ENCODE data around the gene PIGQ. TPM values are rescaled to one million over a fixed set of nuclear protein-coding genes. Genes with fewer than 3 reads are reported as not detected.
A peak's percentile ranks its signal among the peaks of the same experiment; 100 is the strongest.

The PIGQ gene
- total RNA-seq, 1 donor from 2014 or later: 52.6 TPM

DNA sequence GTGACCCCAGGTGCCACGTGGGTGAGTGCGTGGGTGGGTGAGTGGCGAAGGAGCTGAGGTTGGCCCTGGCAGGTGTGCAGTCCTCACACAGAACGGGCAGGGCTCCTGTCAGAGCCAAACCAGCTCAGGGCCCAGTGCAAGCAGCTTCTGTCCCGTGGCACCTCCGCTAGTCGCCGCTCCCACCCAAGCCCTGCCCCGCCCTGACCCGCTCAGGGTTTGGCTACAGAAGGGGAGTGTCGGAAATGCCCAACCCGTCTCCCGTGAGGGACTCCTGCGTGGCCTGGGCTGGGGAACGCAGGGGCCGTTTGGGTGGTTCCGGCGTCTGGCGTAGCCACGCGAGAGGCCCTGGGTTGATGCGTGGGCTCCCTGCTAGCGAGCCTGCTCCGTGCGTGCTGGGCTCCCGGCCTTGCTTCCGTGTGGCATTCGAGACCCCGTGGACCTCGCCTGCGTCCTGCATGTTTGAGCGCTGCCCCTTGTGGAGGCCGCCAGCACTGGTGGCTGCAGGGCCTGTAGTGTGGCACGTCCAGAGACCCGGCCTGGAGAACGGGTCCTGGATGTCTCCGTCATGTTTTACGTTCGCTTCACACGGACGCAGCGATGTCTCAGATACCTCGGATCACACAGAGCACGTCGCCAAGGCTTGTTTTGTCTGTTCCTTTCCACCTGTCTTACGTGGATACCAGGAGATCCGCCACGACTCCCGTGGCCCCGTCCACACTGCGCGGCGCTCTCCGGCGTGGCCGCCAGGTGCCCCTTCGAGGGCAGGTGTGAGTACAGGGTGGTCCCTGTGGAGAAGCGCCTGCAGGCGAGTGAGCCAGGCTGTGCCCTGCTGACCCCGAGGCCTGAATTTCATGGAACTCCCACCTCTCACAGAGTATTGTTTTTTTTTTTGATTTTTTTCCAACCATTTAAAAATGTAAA is 32.1 kb upstream of the PIGQ start:
- H3K4me1 Mint-ChIP-seq (ENCODE audit: low read depth): no peaks in the 10 kb centered on the region
- no peak for DNase-seq (ENCODE audit: low spot score)
- no peak overlapping the region for H3K27ac Mint-ChIP-seq
- intact Hi-C loops (cut with micrococcal nuclease): no loop called here
- no peaks in the 10 kb centered on the region for H3K9me3 Mint-ChIP-seq
- H3K4me3 Mint-ChIP-seq: no peak overlapping the region
- H3K36me3 Mint-ChIP-seq (ENCODE audit: low read depth): peaks cover 10% of the 10 kb centered on the region
- H3K27me3 Mint-ChIP-seq (ENCODE audit: insufficient read depth): no peaks in the 10 kb centered on the region

DNA sequence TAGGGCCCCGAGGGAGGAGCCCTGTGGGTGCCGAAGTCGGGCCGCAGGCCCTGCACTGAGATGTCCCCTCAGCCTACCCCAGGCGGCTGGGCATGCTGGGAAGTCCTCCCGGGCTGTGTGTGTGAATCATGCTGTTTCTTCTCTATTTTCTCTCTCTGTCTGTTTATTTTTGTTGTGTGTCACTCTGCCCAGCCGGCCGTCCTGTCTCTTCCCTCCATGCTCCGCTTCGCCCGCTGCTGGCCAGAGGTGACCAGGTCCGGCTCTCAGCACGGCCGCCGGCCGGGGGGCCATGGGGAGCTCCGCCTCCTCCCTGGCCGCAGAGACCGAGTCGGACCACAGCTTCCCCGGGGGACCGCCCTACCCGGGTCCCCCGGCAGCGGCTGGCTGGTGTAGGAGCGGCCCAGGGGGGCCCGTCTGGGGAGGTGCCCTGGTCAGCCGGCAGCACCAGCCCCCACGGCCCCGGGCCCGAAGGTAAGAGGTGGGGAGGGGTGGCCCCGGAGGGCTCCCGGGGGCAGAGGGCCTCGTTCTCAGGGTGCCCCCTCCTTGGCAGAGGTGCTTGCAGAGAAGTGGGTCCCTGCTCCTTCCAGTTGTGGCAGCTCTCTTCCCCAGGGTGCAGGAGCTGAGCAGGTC is 29.8 kb upstream of the PIGQ start:
- Mint-ChIP-seq H3K27ac (no peak overlapping the region), H3K27me3 (ENCODE audit: insufficient read depth) (no peaks in the 10 kb centered on the region), H3K4me3 (no peak overlapping the region), H3K36me3 (ENCODE audit: low read depth) (peaks cover 10% of the 10 kb centered on the region), H3K4me1 (ENCODE audit: low read depth) (no peaks in the 10 kb centered on the region), H3K9me3 (no peaks in the 10 kb centered on the region)
- no peak for DNase-seq (ENCODE audit: low spot score)
- intact Hi-C loops (cut with micrococcal nuclease): no loop called here

DNA sequence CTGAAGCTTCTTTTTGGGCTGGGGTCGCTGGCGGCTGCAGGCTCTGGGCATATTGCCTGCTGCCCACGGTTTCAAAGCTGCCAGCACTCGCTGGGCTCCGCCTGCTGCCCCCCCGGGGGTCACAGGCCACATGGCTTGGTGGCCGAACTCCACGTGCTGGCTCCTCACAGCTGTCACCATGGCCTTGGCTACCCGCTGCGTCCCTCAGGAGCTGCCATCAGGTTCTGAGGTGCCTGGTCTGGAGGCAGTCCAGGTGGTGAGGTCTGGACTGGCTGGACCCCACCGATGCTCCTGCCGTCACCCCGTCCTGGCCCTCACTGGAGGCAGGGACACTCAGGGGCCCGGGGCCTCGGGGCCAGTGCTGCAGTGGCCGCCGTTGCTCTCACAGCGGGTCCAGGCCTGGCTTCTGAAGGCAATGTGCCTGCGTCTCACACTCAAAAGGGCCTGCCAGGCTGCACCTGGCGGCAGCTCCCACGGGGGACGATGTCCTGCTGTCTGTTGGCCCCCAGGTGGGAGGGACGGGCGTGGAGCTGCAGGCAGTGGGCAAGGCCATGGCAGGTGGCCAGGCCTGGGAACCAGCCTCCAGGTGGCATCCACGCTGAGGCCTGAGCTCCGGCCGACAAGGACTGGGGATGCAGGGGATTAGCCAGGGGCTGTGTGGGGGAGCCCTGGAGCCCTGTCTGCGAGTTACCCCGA is 29.0 kb upstream of the PIGQ start:
- H3K9me3 Mint-ChIP-seq: no peaks in the 10 kb centered on the region
- H3K27ac Mint-ChIP-seq: no peak overlapping the region
- no peaks in the 10 kb centered on the region for H3K4me1 Mint-ChIP-seq (ENCODE audit: low read depth)
- H3K27me3 Mint-ChIP-seq (ENCODE audit: insufficient read depth): no peaks in the 10 kb centered on the region
- no peak for DNase-seq (ENCODE audit: low spot score)
- H3K36me3 Mint-ChIP-seq (ENCODE audit: low read depth): peaks cover 10% of the 10 kb centered on the region
- intact Hi-C loops (cut with micrococcal nuclease): no loop called here
- no peak overlapping the region for H3K4me3 Mint-ChIP-seq

DNA sequence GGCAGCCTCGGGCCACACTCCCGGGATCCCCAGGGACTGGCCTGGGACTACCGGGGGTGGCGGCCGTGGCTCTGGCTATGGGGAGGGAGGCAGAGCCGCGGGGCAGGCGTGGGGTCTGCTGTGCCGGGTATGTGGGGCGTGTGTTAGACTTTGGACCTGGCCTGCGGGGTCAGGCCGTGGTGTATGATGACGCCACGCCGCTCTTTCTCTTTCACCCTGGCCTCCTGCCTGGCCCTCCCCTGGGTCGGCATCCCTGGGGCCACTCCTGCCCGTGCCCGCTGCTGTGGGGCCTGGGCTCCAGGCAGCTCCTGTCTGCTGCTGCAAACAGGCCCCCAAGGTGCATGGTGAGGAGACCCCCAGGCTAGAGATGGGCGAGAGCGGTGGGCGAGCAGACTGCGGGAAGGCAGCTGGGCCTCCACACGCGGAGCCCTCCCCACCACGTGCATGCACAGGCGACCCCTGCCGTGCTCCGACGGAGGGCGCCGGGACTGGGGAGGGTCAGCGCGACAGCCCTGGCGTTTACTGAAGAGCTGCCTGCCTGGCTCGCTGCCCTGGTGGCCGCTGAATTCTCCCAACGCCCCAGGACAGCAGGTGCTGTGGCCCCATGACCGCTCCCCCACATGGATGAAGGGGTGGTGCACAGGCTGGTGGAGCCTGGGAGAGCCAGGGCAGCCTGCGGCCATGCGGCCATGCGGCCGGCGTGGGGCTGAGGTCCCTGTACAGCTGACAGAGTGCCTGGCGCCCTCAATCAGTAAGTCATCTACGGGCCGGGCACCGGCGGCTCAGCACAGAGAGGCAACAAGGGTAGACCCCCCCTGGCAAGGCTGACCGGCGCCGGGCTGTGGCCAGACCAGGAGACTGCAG is 26.2 kb upstream of the PIGQ start:
- peaks cover 10% of the 10 kb centered on the region for H3K36me3 Mint-ChIP-seq (ENCODE audit: low read depth)
- intact Hi-C loops (cut with micrococcal nuclease): no loop called here

DNA sequence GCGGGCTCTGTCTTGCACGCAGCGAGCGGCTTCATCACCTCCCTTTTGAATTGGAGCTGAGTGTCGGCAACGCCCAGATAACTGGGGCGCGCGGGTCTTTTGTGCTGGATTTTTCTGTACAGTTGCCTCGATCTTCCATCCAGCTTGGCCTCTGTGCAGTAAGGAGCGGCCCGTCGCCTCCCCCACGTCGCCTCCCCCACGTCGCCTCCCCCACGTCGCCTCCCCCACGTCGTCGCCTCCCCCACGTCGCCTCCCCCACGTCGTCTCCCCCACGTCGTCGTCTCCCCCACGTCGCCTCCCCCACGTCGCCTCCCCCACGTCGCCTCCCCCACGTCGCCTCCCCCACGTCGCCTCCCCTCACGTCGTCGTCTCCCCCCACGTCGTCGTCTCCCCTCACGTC is 25.3 kb upstream of the PIGQ start:
- DNase-seq (ENCODE audit: low spot score): no peak
- H3K4me1 Mint-ChIP-seq (ENCODE audit: low read depth): no peaks in the 10 kb centered on the region
- H3K27ac Mint-ChIP-seq: no peak overlapping the region

More for the DNA sequence above, 26.2 kb upstream of the PIGQ start:
- H3K4me3 Mint-ChIP-seq: no peak overlapping the region
- no peaks in the 10 kb centered on the region for H3K9me3 Mint-ChIP-seq
- no peak overlapping the region for H3K27ac Mint-ChIP-seq
- no peaks in the 10 kb centered on the region for H3K27me3 Mint-ChIP-seq (ENCODE audit: insufficient read depth)
- H3K4me1 Mint-ChIP-seq (ENCODE audit: low read depth): no peaks in the 10 kb centered on the region
- DNase-seq (ENCODE audit: low spot score): no peak

DNA sequence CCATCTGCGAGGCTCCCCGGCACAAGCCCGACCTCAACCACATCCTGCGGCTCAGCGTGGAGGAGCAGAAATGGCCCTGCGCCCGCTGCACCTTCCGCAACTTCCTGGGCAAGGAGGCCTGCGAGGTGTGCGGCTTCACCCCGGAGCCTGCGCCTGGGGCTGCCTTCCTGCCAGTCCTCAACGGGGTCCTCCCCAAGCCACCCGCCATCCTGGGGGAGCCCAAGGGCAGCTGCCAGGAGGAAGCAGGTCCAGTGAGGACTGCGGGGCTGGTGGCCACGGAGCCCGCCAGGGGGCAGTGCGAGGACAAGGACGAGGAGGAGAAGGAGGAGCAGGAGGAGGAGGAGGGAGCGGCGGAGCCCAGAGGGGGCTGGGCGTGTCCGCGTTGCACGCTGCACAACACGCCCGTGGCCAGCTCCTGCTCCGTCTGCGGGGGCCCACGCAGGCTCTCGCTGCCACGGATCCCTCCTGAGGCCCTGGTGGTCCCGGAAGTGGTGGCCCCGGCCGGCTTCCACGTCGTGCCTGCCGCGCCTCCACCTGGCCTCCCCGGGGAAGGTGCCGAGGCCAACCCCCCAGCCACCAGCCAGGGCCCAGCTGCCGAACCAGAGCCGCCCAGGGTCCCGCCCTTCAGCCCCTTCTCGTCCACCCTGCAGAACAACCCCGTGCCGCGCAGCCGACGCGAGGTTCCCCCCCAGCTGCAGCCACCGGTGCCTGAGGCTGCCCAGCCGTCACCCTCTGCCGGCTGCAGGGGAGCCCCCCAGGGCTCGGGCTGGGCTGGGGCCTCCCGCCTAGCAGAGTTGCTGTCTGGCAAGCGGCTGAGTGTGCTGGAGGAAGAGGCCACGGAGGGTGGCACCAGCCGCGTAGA is 22.6 kb upstream of the PIGQ start:
- intact Hi-C loops (cut with micrococcal nuclease): no loop called here
- no peaks in the 10 kb centered on the region for H3K9me3 Mint-ChIP-seq
- no peak overlapping the region for H3K27ac Mint-ChIP-seq
- no peaks in the 10 kb centered on the region for H3K4me1 Mint-ChIP-seq (ENCODE audit: low read depth)
- DNase-seq (ENCODE audit: low spot score): peak; percentile 21
- H3K4me3 Mint-ChIP-seq: no peak overlapping the region
- H3K36me3 Mint-ChIP-seq (ENCODE audit: low read depth): peaks cover 4% of the 10 kb centered on the region
- H3K27me3 Mint-ChIP-seq (ENCODE audit: insufficient read depth): no peaks in the 10 kb centered on the region

More for the DNA sequence above, 25.3 kb upstream of the PIGQ start:
- Mint-ChIP-seq H3K4me3 (no peak overlapping the region), H3K9me3 (no peaks in the 10 kb centered on the region), H3K36me3 (ENCODE audit: low read depth) (peaks cover 6% of the 10 kb centered on the region), H3K27me3 (ENCODE audit: insufficient read depth) (no peaks in the 10 kb centered on the region)
- intact Hi-C loops (cut with micrococcal nuclease): no loop called here

DNA sequence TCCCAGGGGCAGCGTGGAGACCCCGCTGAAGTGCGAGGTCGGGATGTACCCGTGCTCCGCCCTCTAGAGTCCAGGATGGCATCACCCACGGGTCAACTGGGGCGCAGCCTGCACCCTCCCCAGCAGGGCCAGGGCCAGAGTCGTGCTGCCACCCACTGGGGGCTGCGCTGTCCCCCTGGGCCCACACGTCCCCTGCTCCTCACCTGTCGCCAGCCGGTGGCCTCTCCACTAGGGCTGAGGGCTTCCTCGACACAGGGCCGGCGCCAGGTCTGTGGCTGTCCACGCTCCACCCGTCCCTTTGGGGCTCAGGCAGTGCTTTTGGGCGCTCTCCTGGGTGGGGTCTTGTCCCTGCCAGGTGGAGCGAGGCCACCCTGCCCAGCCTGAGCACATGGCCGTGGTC is 21.2 kb upstream of the PIGQ start:
- no peak for DNase-seq (ENCODE audit: low spot score)
- Mint-ChIP-seq H3K4me3 (no peak overlapping the region), H3K36me3 (ENCODE audit: low read depth) (no peaks in the 10 kb centered on the region), H3K4me1 (ENCODE audit: low read depth) (no peaks in the 10 kb centered on the region), H3K27ac (no peak overlapping the region), H3K27me3 (ENCODE audit: insufficient read depth) (no peaks in the 10 kb centered on the region), H3K9me3 (no peaks in the 10 kb centered on the region)
- intact Hi-C loops (cut with micrococcal nuclease): no loop called here

DNA sequence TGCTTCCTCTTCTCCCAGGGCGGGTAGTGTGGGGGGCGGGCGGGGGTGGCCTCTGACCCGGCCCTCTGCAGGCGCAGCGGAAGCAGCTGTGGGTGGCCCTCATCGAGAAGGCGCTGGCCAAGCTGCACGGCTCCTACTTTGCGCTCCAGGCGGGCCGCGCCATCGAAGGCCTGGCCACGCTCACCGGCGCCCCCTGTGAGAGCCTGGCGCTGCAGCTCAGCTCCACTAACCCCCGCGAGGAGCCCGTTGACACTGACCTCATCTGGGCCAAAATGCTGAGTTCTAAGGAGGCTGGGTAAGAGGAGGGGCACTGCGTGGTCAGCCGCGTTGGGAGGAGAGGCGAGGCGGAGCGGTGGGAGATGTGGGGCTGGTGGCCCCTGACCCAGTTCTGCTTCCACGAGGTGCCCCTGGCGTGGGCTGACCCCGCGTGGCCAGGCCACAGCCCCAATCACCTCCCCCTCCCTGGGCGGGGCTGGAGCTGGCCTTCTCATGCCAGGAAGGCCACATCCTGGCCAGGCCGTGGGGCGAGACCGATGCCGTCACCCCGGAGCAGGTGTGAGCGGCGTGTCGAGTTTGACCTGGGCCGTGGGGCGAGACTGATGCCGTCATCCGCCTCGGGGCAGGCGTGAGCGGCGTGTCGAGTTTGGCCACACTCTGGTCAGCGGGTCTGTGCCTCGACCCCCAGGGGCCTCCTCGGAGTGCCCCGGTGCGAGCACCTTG is 20.1 kb upstream of the PIGQ start:
- Mint-ChIP-seq H3K27me3 (ENCODE audit: insufficient read depth) (no peaks in the 10 kb centered on the region), H3K4me1 (ENCODE audit: low read depth) (no peaks in the 10 kb centered on the region), H3K36me3 (ENCODE audit: low read depth) (no peaks in the 10 kb centered on the region), H3K27ac (no peak overlapping the region), H3K9me3 (no peaks in the 10 kb centered on the region), H3K4me3 (no peak overlapping the region)
- DNase-seq (ENCODE audit: low spot score): no peak
- intact Hi-C loops (cut with micrococcal nuclease): no loop called here

DNA sequence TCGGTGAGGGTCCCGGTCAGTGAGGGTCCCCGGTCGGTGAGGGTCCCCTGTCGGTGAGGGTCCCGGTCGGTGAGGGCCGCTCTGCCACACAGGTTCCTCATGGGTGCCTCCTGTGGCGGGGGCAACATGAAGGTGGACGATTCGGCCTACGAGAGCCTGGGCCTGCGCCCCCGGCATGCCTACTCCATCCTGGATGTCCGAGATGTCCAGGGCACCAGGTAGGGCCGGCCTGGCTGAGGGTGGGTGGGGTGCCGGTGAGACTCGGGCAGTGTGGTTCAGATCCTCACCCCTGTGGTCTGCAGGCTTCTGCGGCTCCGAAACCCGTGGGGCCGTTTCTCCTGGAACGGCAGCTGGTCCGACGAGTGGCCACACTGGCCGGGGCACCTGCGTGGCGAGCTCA is 18.6 kb upstream of the PIGQ start:
- no peaks in the 10 kb centered on the region for H3K36me3 Mint-ChIP-seq (ENCODE audit: low read depth)
- H3K4me3 Mint-ChIP-seq: no peak overlapping the region
- H3K27ac Mint-ChIP-seq: no peak overlapping the region
- H3K4me1 Mint-ChIP-seq (ENCODE audit: low read depth): no peaks in the 10 kb centered on the region
- DNase-seq (ENCODE audit: low spot score): no peak
- intact Hi-C loops (cut with micrococcal nuclease): no loop called here
- H3K9me3 Mint-ChIP-seq: no peaks in the 10 kb centered on the region
- no peaks in the 10 kb centered on the region for H3K27me3 Mint-ChIP-seq (ENCODE audit: insufficient read depth)

DNA sequence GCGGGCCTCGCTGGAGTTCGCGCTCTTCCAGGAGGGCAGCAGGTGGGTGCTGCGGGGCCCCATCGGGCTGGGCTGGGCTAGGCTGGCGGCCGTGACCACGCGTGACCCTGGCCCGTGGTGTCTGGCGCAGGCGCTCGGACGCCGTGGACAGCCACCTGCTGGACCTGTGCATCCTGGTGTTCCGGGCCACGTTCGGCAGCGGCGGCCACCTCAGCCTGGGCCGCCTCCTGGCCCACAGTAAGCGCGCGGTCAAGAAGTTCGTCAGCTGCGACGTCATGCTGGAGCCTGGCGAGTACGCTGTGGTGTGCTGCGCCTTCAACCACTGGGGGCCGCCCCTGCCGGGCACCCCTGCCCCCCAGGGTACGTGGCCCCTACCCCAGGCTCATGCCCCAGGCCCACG is 17.6 kb upstream of the PIGQ start:
- no peaks in the 10 kb centered on the region for H3K4me1 Mint-ChIP-seq (ENCODE audit: low read depth)

DNA sequence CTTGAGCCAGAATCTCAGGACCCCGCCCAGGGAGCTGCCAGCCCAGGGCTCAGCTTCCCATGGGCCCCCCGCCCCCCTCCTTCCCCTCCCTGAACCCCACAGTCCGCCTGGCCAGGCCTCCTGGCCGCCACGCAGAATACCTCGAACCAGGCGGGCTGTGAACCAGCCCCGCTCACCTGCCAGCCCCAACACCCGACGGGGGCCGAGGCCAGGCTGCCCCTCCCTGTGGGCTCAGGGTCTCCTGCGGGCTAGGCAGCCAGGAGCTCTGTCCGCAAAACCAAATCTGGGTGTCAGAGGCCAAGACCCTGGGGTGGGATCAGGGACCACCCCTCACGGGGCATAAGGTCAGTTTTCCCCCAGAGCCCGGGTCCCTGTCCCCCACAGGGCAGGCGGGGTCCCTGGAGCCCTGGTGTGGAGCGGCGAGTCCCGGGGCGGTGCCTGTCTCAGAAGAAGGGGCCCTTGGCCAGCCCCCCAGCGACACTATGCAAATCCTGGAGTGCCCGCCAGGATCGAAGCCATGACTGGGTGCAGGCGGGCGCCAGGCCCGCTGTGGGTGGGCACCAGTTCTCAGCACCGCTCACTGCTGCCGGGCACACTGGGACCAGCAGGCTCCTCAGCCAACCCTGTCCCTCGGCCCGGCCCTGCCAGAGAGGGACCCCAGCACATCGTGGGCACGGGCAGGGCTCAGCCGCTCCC is 16.0 kb upstream of the PIGQ start:
- Mint-ChIP-seq H3K4me3 (no peak overlapping the region), H3K4me1 (ENCODE audit: low read depth) (no peaks in the 10 kb centered on the region), H3K36me3 (ENCODE audit: low read depth) (no peaks in the 10 kb centered on the region), H3K9me3 (no peaks in the 10 kb centered on the region), H3K27ac (no peak overlapping the region), H3K27me3 (ENCODE audit: insufficient read depth) (peaks cover 2% of the 10 kb centered on the region)
- intact Hi-C loops (cut with micrococcal nuclease): no loop called here
- DNase-seq (ENCODE audit: low spot score): no peak

More for the DNA sequence above, 17.6 kb upstream of the PIGQ start:
- intact Hi-C loops (cut with micrococcal nuclease): no loop called here
- Mint-ChIP-seq H3K27ac (no peak overlapping the region), H3K9me3 (no peaks in the 10 kb centered on the region), H3K27me3 (ENCODE audit: insufficient read depth) (no peaks in the 10 kb centered on the region), H3K36me3 (ENCODE audit: low read depth) (no peaks in the 10 kb centered on the region), H3K4me3 (no peak overlapping the region)
- no peak for DNase-seq (ENCODE audit: low spot score)
